Motor neuron (in vitro differentiated cells): Measurements from ENCODE around the gene PCDHGA9. TPM values are rescaled to one million over a fixed set of nuclear protein-coding genes. Genes with fewer than 3 reads are reported as not detected.
A peak's percentile ranks its signal among the peaks of the same experiment; 100 is the strongest.

ENCODE experiments used
- ATAC-seq, 8 experiments: fragments of 200-7000 bp; cut with Tn5 transposase; replicated peaks in 6 of 8; 2 replicates each; pipeline ENCODE4 v1.8.0; 2021; ENCODE audit warnings: mild to moderate bottlenecking in 8 of 8, moderate library complexity in 8 of 8
- H3K27ac ChIP-seq, 2 donors: fragments of 250-450 bp; sonication (Bioruptor Pico); 2 replicates each; pipeline ENCODE4 v1.9.0; 2021; ENCODE audit warnings: antibody characterized with exemption in 2 of 2, mild to moderate bottlenecking in 2 of 2, moderate library complexity in 1 of 2
- H3K4me1 ChIP-seq, 2 donors: fragments of 250-450 bp; sonication (Bioruptor Pico); replicated peaks in 1 of 2; 2 replicates each; pipeline ENCODE4 v1.6.1; 2021; ENCODE audit warnings: antibody characterized with exemption in 2 of 2, mild to moderate bottlenecking in 2 of 2, moderate library complexity in 1 of 2
- H3K4me3 ChIP-seq, 5 donors: fragments of 250-450 bp; sonication (Bioruptor Pico); 2 replicates each; pipeline ENCODE4 v1.9.0; 2021; ENCODE audit warnings: antibody characterized with exemption in 5 of 5, mild to moderate bottlenecking in 5 of 5, moderate library complexity in 4 of 5
- WGBS, 10 experiments: fragments of 450-650 bp; shearing (Covaris generic); methylation state at CpG; one replicate each; pipeline ENCODE4 v1.0.0; 2022; 5-methylcytosine and 5-hydroxymethylcytosine counted together
- in situ Hi-C, 9 experiments: fragments of 400-800 bp; cut with MboI; loops; one replicate each; pipeline ENCODE4 v1.15.0; 2021; ENCODE audit warnings: low sequenced_read_pairs in 9 of 9, low pct_unique_long_range_greater_than_20kb in 2 of 9; ENCODE audit not compliant: unreplicated experiment in 9 of 9
- total RNA-seq, 8 experiments: library from RNA; unstranded; fragments of 300-600 nt; gene quantifications; 2 replicates each; pipeline versions ENCODE4 v1.2.3 to v1.2.4, GENCODE V29; 2022

Gene PCDHGA9
- 1 to 10 TPM in 4 of 8 experiments, under 1 TPM in 4; 0.22 to 5.5 (median 1.3) TPM for total RNA-seq

- 13 to 95% (median 80%) methylated on average over 3 to 26 of the region's 27 CpGs; no CpG with 5 or more reads in 1 of the 10 experiments for WGBS, 10 experiments
- in situ Hi-C loops, result loop anchor here in 6 of 9 experiments (10.0 to 25.0 kb wide), 3 partner anchors 122 to 160 kb away; no protein-coding TSS in a partner anchor
- no peaks in the 10 kb centered on the region for H3K4me1 ChIP-seq
Measured at GRCh38 chr5:141402553-141403243, at the start of gene PCDHGA9. Gene PCDHGA9 (plus strand): TSS chr5:141402778. CDS start chr5:141402953, 175 bp downstream.

GRCh38 chr5:141354900-141355469 lies 47.6 kb upstream of the PCDHGA9 start, which contains the start of gene PCDHGA4:
Gene PCDHGA4 (plus strand): TSS chr5:141355021. CDS start chr5:141355108, 87 bp downstream.
- ATAC-seq, result peak in 1 of 8 experiments; percentile 23
- no peak within 1 kb of the TSS for H3K27ac ChIP-seq
- no peaks in the 10 kb centered on the region for H3K4me1 ChIP-seq
- in situ Hi-C loops, result no loop called here
- 0 to 90% (median 30%) methylated on average over 1 to 16 of the region's 29 CpGs; no CpG with 5 or more reads in 1 of the 10 experiments for WGBS, 10 experiments
- no peak within 1 kb of the TSS for H3K4me3 ChIP-seq

More at GRCh38 chr5:141402553-141403243, at the start of gene PCDHGA9:
- Histone ChIP-seq H3K27ac (no peak within 1 kb of the TSS), H3K4me3 (no peak within 1 kb of the TSS)
- peak in 2 of 8 experiments; percentile 68 to 88 for ATAC-seq

- ATAC-seq, result no peak
- in situ Hi-C loops, result no loop called here
- no peak overlapping the region for H3K4me3 ChIP-seq
Measured at GRCh38 chr5:141355641-141356040, 46.9 kb upstream of the PCDHGA9 start.

GRCh38 chr5:141356133-141356532 lies 46.4 kb upstream of the PCDHGA9 start:
- ATAC-seq, result no peak
- no peaks in the 10 kb centered on the region for H3K4me1 ChIP-seq
- no peak overlapping the region for H3K27ac ChIP-seq
- 34 to 92% (median 78%) methylated on average over 2 to 4 of the region's 5 CpGs; no CpG with 5 or more reads in 4 of the 10 experiments for WGBS, 10 experiments
- in situ Hi-C loops, result no loop called here
- H3K4me3 ChIP-seq, result no peak overlapping the region

More at GRCh38 chr5:141355641-141356040, 46.9 kb upstream of the PCDHGA9 start:
- no peaks in the 10 kb centered on the region for H3K4me1 ChIP-seq
- 47 to 100% (median 87%) methylated on average over 1 to 18 of the region's 24 CpGs; no CpG with 5 or more reads in 3 of the 10 experiments for WGBS, 10 experiments
- no peak overlapping the region for H3K27ac ChIP-seq

- Histone ChIP-seq H3K4me3 (no peak overlapping the region), H3K4me1 (no peaks in the 10 kb centered on the region), H3K27ac (no peak overlapping the region)
- ATAC-seq, result no peak
- in situ Hi-C loops, result no loop called here
- WGBS, 10 experiments, result 51 to 90% methylated on average over 2 to 6 of the region's 19 CpGs; no CpG with 5 or more reads in 8 of the 10 experiments
Measured at GRCh38 chr5:141356950-141357349, 45.6 kb upstream of the PCDHGA9 start.

- no peak for ATAC-seq
- in situ Hi-C loops, result no loop called here
Measured at GRCh38 chr5:141359790-141360426, 42.7 kb upstream of the PCDHGA9 start, which contains the start of gene PCDHGB2. Gene PCDHGB2 (plus strand): TSS chr5:141359994. CDS start chr5:141360136, 142 bp downstream.

GRCh38 chr5:141360685-141361084 lies 41.9 kb upstream of the PCDHGA9 start:
- Histone ChIP-seq H3K4me3 (no peak overlapping the region), H3K4me1 (no peaks in the 10 kb centered on the region), H3K27ac (no peak overlapping the region)
- no peak for ATAC-seq
- in situ Hi-C loops, result no loop called here
- 0 to 95% (median 84%) methylated on average over 1 to 15 of the region's 15 CpGs for WGBS, 10 experiments

More at GRCh38 chr5:141359790-141360426, 42.7 kb upstream of the PCDHGA9 start, which contains the start of gene PCDHGB2:
- H3K4me1 ChIP-seq, result no peaks in the 10 kb centered on the region
- H3K4me3 ChIP-seq, result no peak within 1 kb of the TSS
- no peak within 1 kb of the TSS for H3K27ac ChIP-seq
- 3 to 92% (median 57%) methylated on average over 4 to 22 of the region's 24 CpGs for WGBS, 10 experiments

GRCh38 chr5:141362719-141363118 lies 39.9 kb upstream of the PCDHGA9 start:
- H3K27ac ChIP-seq, result no peak overlapping the region
- H3K4me3 ChIP-seq, result no peak overlapping the region
- no peaks in the 10 kb centered on the region for H3K4me1 ChIP-seq
- ATAC-seq, result no peak
- in situ Hi-C loops, result no loop called here

- Histone ChIP-seq H3K27ac (no peak within 1 kb of the TSS), H3K4me1 (no peaks in the 10 kb centered on the region), H3K4me3 (no peak within 1 kb of the TSS)
- in situ Hi-C loops, result no loop called here
- peak in 1 of 8 experiments; percentile 48 for ATAC-seq
- WGBS, 10 experiments, result 0 to 95% (median 90%) methylated on average over 3 to 29 of the region's 34 CpGs
Measured at GRCh38 chr5:141363952-141364660, 38.5 kb upstream of the PCDHGA9 start, which contains the start of gene PCDHGA5. Gene PCDHGA5 (plus strand): TSS chr5:141364162. CDS start chr5:141364331, 169 bp downstream.

GRCh38 chr5:141366016-141366896 lies 36.3 kb upstream of the PCDHGA9 start:
- ATAC-seq, result no peak
- Histone ChIP-seq H3K4me3 (no peak overlapping the region), H3K27ac (no peak overlapping the region), H3K4me1 (no peaks in the 10 kb centered on the region)
- in situ Hi-C loops, result no loop called here
- WGBS, 10 experiments, result 29 to 96% (median 88%) methylated on average over 5 to 20 of the region's 46 CpGs

- no peak within 1 kb of the TSS for H3K4me3 ChIP-seq
- ATAC-seq, result peak in 3 of 8 experiments; percentile 48 to 99 (median 83)
- WGBS, 10 experiments, result 3 to 90% (median 85%) methylated on average over 7 to 22 of the region's 32 CpGs
- in situ Hi-C loops, result no loop called here
- no peak within 1 kb of the TSS for H3K27ac ChIP-seq
- H3K4me1 ChIP-seq, result no peaks in the 10 kb centered on the region
Measured at GRCh38 chr5:141369994-141370848, 32.4 kb upstream of the PCDHGA9 start, which contains the start of gene PCDHGB3. Gene PCDHGB3 (plus strand): TSS chr5:141370242. CDS start chr5:141370395, 153 bp downstream.
